Loucy (cell line): ENCODE data around the gene PALLD.

Experiments
- H2AFZ ChIP-seq: fragments of 200-600 bp; sonication (generic); 2 replicates; pipeline ENCODE4 v1.6.0; 2016; ENCODE audit warnings: antibody characterized with exemption, mild to moderate bottlenecking, low read length, moderate library complexity
- H3F3A ChIP-seq: fragments of 200-600 bp; 2 replicates; pipeline ENCODE4 v1.6.0; 2016; ENCODE audit warnings: antibody characterized with exemption, low read depth, mild to moderate bottlenecking
- H3K27me3 ChIP-seq: fragments of 200-600 bp; sonication (generic); 2 replicates; pipeline ENCODE4 v1.6.1; 2014; ENCODE audit warnings: low read length, mild to moderate bottlenecking; ENCODE audit not compliant: insufficient read depth, poor library complexity, severe bottlenecking
- H3K36me3 ChIP-seq: fragments of 200-600 bp; sonication (generic); 2 replicates; pipeline ENCODE4 v1.6.1; 2016; ENCODE audit warnings: low read length; ENCODE audit not compliant: insufficient read depth
- H3K4me1 ChIP-seq: fragments of 200-600 bp; sonication (generic); 2 replicates; pipeline ENCODE4 v1.5.1; 2014; ENCODE audit warnings: low read length, mild to moderate bottlenecking; ENCODE audit not compliant: insufficient read depth, poor library complexity, severe bottlenecking
- H3K4me2 ChIP-seq: fragments of 200-600 bp; sonication (generic); 2 replicates; pipeline ENCODE4 v1.6.0; 2014; ENCODE audit warnings: antibody characterized with exemption, low read length, low read depth, mild to moderate bottlenecking; ENCODE audit not compliant: poor library complexity, severe bottlenecking
- H3K4me3 ChIP-seq: fragments of 200-600 bp; sonication (generic); 2 replicates; pipeline ENCODE4 v1.5.1; 2014; ENCODE audit warnings: low read length, mild to moderate bottlenecking, mixed read lengths; ENCODE audit not compliant: poor library complexity, severe bottlenecking
- H3K79me2 ChIP-seq: fragments of 200-600 bp; sonication (generic); 2 replicates; pipeline ENCODE4 v1.6.1; 2014; ENCODE audit warnings: low read length; ENCODE audit not compliant: insufficient read depth
- H3K9ac ChIP-seq: fragments of 200-600 bp; sonication (generic); 2 replicates; pipeline ENCODE4 v1.6.0; 2014; ENCODE audit warnings: mild to moderate bottlenecking, low read depth, low read length, moderate library complexity; ENCODE audit not compliant: poor library complexity, severe bottlenecking
- H3K9me2 ChIP-seq: fragments of 200-600 bp; sonication (generic); replicated peaks from 2 replicates; pipeline ENCODE4 v1.6.1; 2016; ENCODE audit warnings: low read depth, low read length, mixed read lengths
- H3K9me3 ChIP-seq: fragments of 200-600 bp; sonication (generic); 2 replicates; pipeline ENCODE4 v1.6.1; 2014; ENCODE audit warnings: mild to moderate bottlenecking, antibody characterized with exemption, low read length, low read depth; ENCODE audit not compliant: insufficient read depth
- H4K20me1 ChIP-seq: fragments of 200-600 bp; sonication (generic); 2 replicates; pipeline ENCODE4 v1.6.0; 2014; ENCODE audit warnings: antibody characterized with exemption, low read length, mild to moderate bottlenecking; ENCODE audit not compliant: insufficient read depth, poor library complexity, severe bottlenecking
- CTCF ChIP-seq: fragments of 200-600 bp; sonication (generic); conservative IDR thresholded peaks from 2 replicates; pipeline ENCODE4 v1.5.1; 2014; ENCODE audit warnings: mild to moderate bottlenecking, antibody characterized with exemption, low read length
- EZH2phosphoT487 ChIP-seq: fragments of 200-600 bp; IDR thresholded peaks from 2 replicates; pipeline ENCODE4 v1.6.1; 2018; ENCODE audit warnings: antibody characterized with exemption, mild to moderate bottlenecking, moderate library complexity, borderline replicate concordance

The PALLD gene

GRCh38 chr4:168639914-168640313, 143.1 kb downstream of the PALLD start:
- Histone ChIP-seq H3K4me2 (no peak overlapping the region), H3K4me1 (peaks cover 2% of the 10 kb centered on the region)

GRCh38 chr4:168641811-168642140, 144.9 kb downstream of the PALLD start:
- Histone ChIP-seq H3K4me2 (no peak overlapping the region), H3K4me3 (no peak overlapping the region), H3K4me1 (no peaks in the 10 kb centered on the region), H3K79me2 (no peaks in the 10 kb centered on the region), H3K9me2 (no peaks in the 10 kb centered on the region), H3K36me3 (no peaks in the 10 kb centered on the region), H3F3A (no peaks in the 10 kb centered on the region), H4K20me1 (no peaks in the 10 kb centered on the region), H3K9me3 (no peaks in the 10 kb centered on the region), H3K9ac (no peak overlapping the region), H2AFZ (no peak overlapping the region), H3K27me3 (no peaks in the 10 kb centered on the region)
- TF ChIP-seq EZH2phosphoT487, result no peak

More at GRCh38 chr4:168639914-168640313, 143.1 kb downstream of the PALLD start:
- no peak overlapping the region for H3K4me3 ChIP-seq
- H3F3A ChIP-seq, result no peaks in the 10 kb centered on the region
- H3K36me3 ChIP-seq, result no peaks in the 10 kb centered on the region
- no peaks in the 10 kb centered on the region for H4K20me1 ChIP-seq
- no peaks in the 10 kb centered on the region for H3K79me2 ChIP-seq
- no peaks in the 10 kb centered on the region for H3K9me3 ChIP-seq
- no peak overlapping the region for H2AFZ ChIP-seq
- TF ChIP-seq EZH2phosphoT487 (no peak), CTCF (no peak)
- H3K9me2 ChIP-seq, result no peaks in the 10 kb centered on the region
- H3K9ac ChIP-seq, result no peak overlapping the region
- H3K27me3 ChIP-seq, result peaks cover 8% of the 10 kb centered on the region

- H3K9me2 ChIP-seq, result no peaks in the 10 kb centered on the region
- no peaks in the 10 kb centered on the region for H3K4me1 ChIP-seq
- H3K9me3 ChIP-seq, result no peaks in the 10 kb centered on the region
- no peak overlapping the region for H3K9ac ChIP-seq
- no peak overlapping the region for H2AFZ ChIP-seq
- H3K79me2 ChIP-seq, result no peaks in the 10 kb centered on the region
- no peaks in the 10 kb centered on the region for H3K27me3 ChIP-seq
- H4K20me1 ChIP-seq, result no peaks in the 10 kb centered on the region
- no peak for TF ChIP-seq CTCF
- H3F3A ChIP-seq, result no peaks in the 10 kb centered on the region
- H3K4me3 ChIP-seq, result no peak overlapping the region
- no peak overlapping the region for H3K4me2 ChIP-seq
- no peaks in the 10 kb centered on the region for H3K36me3 ChIP-seq
Observed at GRCh38 chr4:168642591-168642990, 145.7 kb downstream of the PALLD start.

GRCh38 chr4:168643111-168643795, 146.4 kb downstream of the PALLD start:
- H2AFZ ChIP-seq, result no peak overlapping the region
- H4K20me1 ChIP-seq, result no peaks in the 10 kb centered on the region
- H3K9me2 ChIP-seq, result no peaks in the 10 kb centered on the region
- H3K9ac ChIP-seq, result no peak overlapping the region
- no peaks in the 10 kb centered on the region for H3K36me3 ChIP-seq
- no peaks in the 10 kb centered on the region for H3K9me3 ChIP-seq
- H3F3A ChIP-seq, result no peaks in the 10 kb centered on the region
- H3K4me3 ChIP-seq, result no peak overlapping the region
- TF ChIP-seq CTCF, result no peak
- no peak for TF ChIP-seq EZH2phosphoT487
- H3K79me2 ChIP-seq, result no peaks in the 10 kb centered on the region
- H3K4me1 ChIP-seq, result no peaks in the 10 kb centered on the region
- H3K27me3 ChIP-seq, result no peaks in the 10 kb centered on the region
- no peak overlapping the region for H3K4me2 ChIP-seq
